Gastroesophageal sphincter (tissue), 4 donors: Measurements from ENCODE around the gene NGEF. TPM values are rescaled to one million over a fixed set of nuclear protein-coding genes. Genes with fewer than 3 reads are reported as not detected.

Experiments
- ATAC-seq: fragments of 150-250 bp; one replicate; pipeline ENCODE4 v1.9.1; 2016; ENCODE audit warnings: mild to moderate bottlenecking, moderate library complexity
- H3K27ac ChIP-seq, 4 donors: fragments of 200-600 bp; sonication (generic) in 3 of 4; 1 replicate in 3 of 4; 2 replicates in 1 of 4; pipeline ENCODE4 v1.5.1; 2016 to 2019
- H3K27me3 ChIP-seq: fragments of 200-600 bp; sonication (generic); one replicate; pipeline ENCODE4 v1.5.1; 2019
- H3K36me3 ChIP-seq, 2 donors: fragments of 200-600 bp; sonication (generic); one replicate each; pipeline ENCODE4 v1.5.1; 2019; ENCODE audit warnings: control low read depth in 1 of 2
- H3K4me1 ChIP-seq, 3 donors: fragments of 200-600 bp; sonication (generic); 1 replicate in 2 of 3; 2 replicates in 1 of 3; pipeline ENCODE4 v1.5.1; 2016 to 2019; ENCODE audit warnings: control low read depth in 2 of 3
- H3K4me3 ChIP-seq, 2 donors: fragments of 200-600 bp; sonication (generic); one replicate each; pipeline ENCODE4 v1.5.1; 2019; ENCODE audit warnings: mild to moderate bottlenecking in 1 of 2, moderate library complexity in 1 of 2
- H3K9me3 ChIP-seq, 3 donors: fragments of 200-600 bp; sonication (generic); one replicate each; pipeline ENCODE4 v1.5.1; 2017 to 2019; ENCODE audit warnings: control low read depth in 2 of 3
- CTCF ChIP-seq, 4 experiments: fragments of 200-600 bp in 2 of 4; fragments of 450-650 bp in 2 of 4; sonication (generic) in 1 of 4; IDR thresholded peaks; one replicate each; pipeline ENCODE4 v1.5.1; 2017 to 2019; ENCODE audit warnings: antibody characterized with exemption in 4 of 4, mild to moderate bottlenecking in 2 of 4, moderate library complexity in 2 of 4
- EP300 ChIP-seq: sonication (generic); formaldehyde crosslinking; IDR thresholded peaks from one replicate; pipeline ENCODE4 v1.6.1; 2017; ENCODE audit warnings: antibody characterized with exemption, mild to moderate bottlenecking
- POLR2A ChIP-seq, 2 donors: fragments of 450-650 bp; IDR thresholded peaks; one replicate each; pipeline ENCODE4 v1.6.1; 2017; ENCODE audit warnings: antibody characterized with exemption in 2 of 2, mild to moderate bottlenecking in 2 of 2, moderate library complexity in 1 of 2
- POLR2AphosphoS5 ChIP-seq: sonication (generic); formaldehyde crosslinking; IDR thresholded peaks from one replicate; pipeline ENCODE4 v1.6.1; 2017; ENCODE audit warnings: antibody characterized with exemption
- WGBS, 2 donors: methylation state at CpG; one replicate each; pipeline ENCODE4 v1.1.5; 2018; ENCODE audit warnings: low coverage in 1 of 2; 5-methylcytosine and 5-hydroxymethylcytosine counted together
- total RNA-seq, 4 donors: library from RNA; depleted of rRNA; stranded (reverse); fragments of >200 nt; gene quantifications; one replicate each; pipeline ENCODE4 v1.1.0, GENCODE V29; 2016

Gene NGEF
- total RNA-seq, 4 donors from 2014 or later = 0.40 to 0.49 (median 0.46) TPM; not detected in 1

- no peak overlapping the region for H3K27ac ChIP-seq
- H3K36me3 ChIP-seq = peaks cover 0 to 35% of the 10 kb centered on the region in 2 donors
- no peaks in the 10 kb centered on the region for H3K27me3 ChIP-seq
- TF ChIP-seq EP300 = no peak
- no peak for TF ChIP-seq POLR2AphosphoS5
- no peak for TF ChIP-seq POLR2A (IDR thresholded peaks at IDR 0.05)
- no peak for TF ChIP-seq CTCF (IDR thresholded peaks at IDR 0.05)
- no peak overlapping the region for H3K4me3 ChIP-seq
- WGBS, 2 donors = 94 to 96% methylated on average over 2 of the region's 2 CpGs
- no peak for ATAC-seq
- no peaks in the 10 kb centered on the region for H3K9me3 ChIP-seq
- no peaks in the 10 kb centered on the region for H3K4me1 ChIP-seq
These were observed 149.1 kb downstream of the NGEF start for GRCh38 chr2:232863996-232864395.

GRCh38 chr2:232861353-232861752 lies 151.7 kb downstream of the NGEF start:
- H3K27me3 ChIP-seq = no peaks in the 10 kb centered on the region
- no peak overlapping the region for H3K4me3 ChIP-seq
- H3K4me1 ChIP-seq = no peaks in the 10 kb centered on the region
- peaks cover 0 to 61% of the 10 kb centered on the region in 2 donors for H3K36me3 ChIP-seq
- no peak for ATAC-seq
- WGBS, 2 donors = 95 to 100% methylated on average over 3 to 4 of the region's 5 CpGs
- TF ChIP-seq EP300 (no peak), POLR2AphosphoS5 (no peak), POLR2A (IDR thresholded peaks at IDR 0.05) (no peak), CTCF (IDR thresholded peaks at IDR 0.05) (no peak)
- no peak overlapping the region for H3K27ac ChIP-seq
- no peaks in the 10 kb centered on the region for H3K9me3 ChIP-seq

GRCh38 chr2:232860593-232861241 lies 152.3 kb downstream of the NGEF start:
- no peaks in the 10 kb centered on the region for H3K4me1 ChIP-seq
- H3K36me3 ChIP-seq = peaks cover 0 to 68% of the 10 kb centered on the region in 2 donors
- 90 to 93% methylated on average over 7 to 9 of the region's 9 CpGs for WGBS, 2 donors
- H3K27me3 ChIP-seq = no peaks in the 10 kb centered on the region
- H3K9me3 ChIP-seq = no peaks in the 10 kb centered on the region
- H3K27ac ChIP-seq = no peak overlapping the region
- TF ChIP-seq POLR2AphosphoS5 (no peak), EP300 (no peak), CTCF (IDR thresholded peaks at IDR 0.05) (no peak), POLR2A (IDR thresholded peaks at IDR 0.05) (no peak)
- no peak for ATAC-seq
- H3K4me3 ChIP-seq = no peak overlapping the region

- H3K27ac ChIP-seq = no peak overlapping the region
- H3K27me3 ChIP-seq = no peaks in the 10 kb centered on the region
- WGBS, 2 donors = 83 to 87% methylated on average over 2 to 3 of the region's 4 CpGs
- H3K9me3 ChIP-seq = no peaks in the 10 kb centered on the region
- peaks cover 0 to 4% (median 0%) of the 10 kb centered on the region in 3 donors for H3K4me1 ChIP-seq
- ATAC-seq = no peak
- no peak for TF ChIP-seq CTCF (IDR thresholded peaks at IDR 0.05)
- TF ChIP-seq EP300 = no peak
- no peak for TF ChIP-seq POLR2A (IDR thresholded peaks at IDR 0.05)
- no peak overlapping the region for H3K4me3 ChIP-seq
- H3K36me3 ChIP-seq = peaks cover 0 to 75% of the 10 kb centered on the region in 2 donors
These were observed 153.6 kb downstream of the NGEF start for GRCh38 chr2:232859385-232859916.

- Histone ChIP-seq H3K4me1 (peaks cover 0 to 27% (median 0%) of the 10 kb centered on the region in 3 donors), H3K4me3 (no peak overlapping the region), H3K9me3 (no peaks in the 10 kb centered on the region), H3K36me3 (peaks cover 0 to 82% of the 10 kb centered on the region in 2 donors), H3K27ac (no peak overlapping the region), H3K27me3 (no peaks in the 10 kb centered on the region)
- WGBS, 2 donors = 92% methylated on average over 2 of the region's 4 CpGs; no CpG with 5 or more reads in 1 of the 2 donors
- TF ChIP-seq POLR2AphosphoS5 = no peak
- TF ChIP-seq EP300 = no peak
- no peak for TF ChIP-seq POLR2A (IDR thresholded peaks at IDR 0.05)
- no peak for TF ChIP-seq CTCF (IDR thresholded peaks at IDR 0.05)
- no peak for ATAC-seq
These were observed 155.9 kb downstream of the NGEF start for GRCh38 chr2:232857158-232857563.
